Measurements from ENCODE around the gene EMX2.

- TF ChIP-seq ELF1 (IDR thresholded peaks at IDR 0.05; ENCODE audit: borderline replicate concordance, low read depth) (no peak), CTCF (IDR thresholded peaks at IDR 0.05 in 2 of 3, conservative IDR thresholded peaks at IDR 0.05 in 1 of 3; ENCODE audit: borderline replicate concordance in 1 of 3, insufficient read depth in 1 of 3, low read depth in 2 of 3, low read length in 2 of 3) (no peak), ATF3 (IDR thresholded peaks at IDR 0.05) (no peak), TCF7L2 (IDR thresholded peaks at IDR 0.05; ENCODE audit: borderline replicate concordance, extremely low read depth, insufficient read depth, insufficient read length) (no peak), SRF (IDR thresholded peaks at IDR 0.05; ENCODE audit: low read depth) (no peak), REST (IDR thresholded peaks at IDR 0.05; ENCODE audit: low read depth) (no peak), POLR2AphosphoS5 (IDR thresholded peaks at IDR 0.05; ENCODE audit: low read depth, low read length) (no peak), SIN3A (IDR thresholded peaks at IDR 0.05; ENCODE audit: low read depth) (no peak), ZNF274 (IDR thresholded peaks at IDR 0.05; ENCODE audit: low read depth, low read length) (no peak)
Measured at GRCh38 chr10:117539361-117539773, 3.2 kb upstream of the EMX2 start.
